Measurements from ENCODE around the gene PDIA6.
"Not testable (repeated sequence)": the region's sequence is repeated elsewhere in the genome, so short reads cannot be mapped to it uniquely, and the experiment has no call there.

PDIA6 gene

DNA sequence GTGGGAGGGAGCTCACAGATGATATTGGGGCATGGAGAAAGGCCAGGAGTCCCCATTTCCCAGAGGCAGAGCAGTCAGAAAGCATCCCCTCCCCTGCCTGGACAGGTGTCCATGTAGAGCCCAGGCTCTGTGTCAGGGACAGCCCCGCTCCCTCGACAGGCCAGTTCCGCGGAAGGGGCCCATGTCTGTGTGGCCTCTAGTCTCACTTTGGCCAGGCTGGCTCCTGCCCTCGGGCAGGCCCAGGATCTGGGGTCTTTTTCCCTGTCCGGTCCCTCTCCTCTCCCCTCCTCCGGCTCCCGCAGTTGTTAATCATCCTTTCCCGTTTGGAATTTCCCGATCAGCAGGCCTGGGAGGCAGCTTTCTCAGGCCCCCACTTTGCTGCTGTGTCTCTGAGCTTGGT is 20.4 kb upstream of the PDIA6 start:
- DNase-seq (ENCODE audit: insufficient read length, low spot score) = no peak
- no peak for FAIRE-seq

DNA sequence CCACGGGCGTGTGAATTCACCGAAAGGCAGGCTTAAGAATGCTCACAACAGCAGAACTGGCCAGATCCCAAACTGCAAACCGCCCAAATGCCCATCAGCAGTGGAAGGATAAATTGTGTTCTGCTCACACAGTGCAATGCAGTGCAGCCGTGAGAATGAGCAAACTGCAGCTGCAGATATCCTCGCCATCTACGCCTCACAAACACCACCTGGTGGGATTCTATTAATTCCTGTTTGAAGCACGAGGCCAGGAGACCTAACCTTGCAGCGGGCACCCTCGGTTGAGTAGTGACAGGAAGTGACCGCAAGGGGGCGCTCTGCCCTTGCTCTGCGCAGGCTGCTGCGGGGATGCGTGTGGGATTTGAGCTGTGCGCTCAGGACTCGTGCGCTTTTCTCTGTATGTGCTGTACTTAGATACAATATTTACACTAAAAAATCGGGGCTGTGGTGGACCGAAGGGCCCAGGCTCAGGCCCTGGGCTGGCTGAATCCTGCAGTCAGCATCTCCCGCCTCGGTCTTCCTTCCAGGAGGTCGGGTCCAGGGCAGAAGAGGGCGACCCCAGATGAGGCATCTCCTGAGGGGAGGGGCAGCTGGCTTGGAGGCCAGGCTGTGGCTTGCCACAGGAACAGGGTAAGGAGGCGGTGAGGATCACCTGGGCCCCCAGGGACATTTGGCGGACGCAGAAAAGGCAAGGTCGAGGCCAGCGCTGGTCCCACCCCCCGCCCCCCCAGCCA is 19.8 kb upstream of the PDIA6 start:
- DNase-seq (ENCODE audit: insufficient read length, low spot score) (peak; percentile 87), FAIRE-seq (peak; percentile 74)

DNA sequence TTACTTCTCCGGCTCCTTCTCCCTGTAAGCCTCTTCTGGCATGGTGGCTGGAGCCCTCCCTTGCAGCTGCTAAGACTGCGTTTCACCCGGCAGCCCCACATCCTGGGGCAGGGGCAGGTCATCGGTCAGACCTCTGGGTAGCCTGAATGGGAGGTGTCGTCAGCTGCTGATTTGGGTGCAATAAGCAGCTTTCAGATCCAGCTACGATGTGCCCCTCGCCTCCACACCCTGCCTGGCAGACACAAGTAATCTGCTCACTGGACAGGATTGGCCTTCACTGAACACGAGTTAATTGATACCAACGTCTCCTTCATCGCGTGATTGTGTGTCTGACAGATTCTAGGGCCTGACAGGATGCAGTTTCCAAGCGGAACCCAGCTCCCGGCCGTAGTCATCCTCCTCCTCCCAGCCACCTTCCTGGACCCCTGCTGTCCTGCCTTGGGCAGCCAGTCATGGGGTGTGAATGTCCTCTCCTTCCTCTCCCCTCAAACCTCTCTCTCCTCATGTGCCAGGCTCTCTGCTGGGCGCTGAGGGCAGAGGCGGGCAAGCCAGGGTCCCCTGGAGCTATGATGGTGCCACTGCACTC is 18.9 kb upstream of the PDIA6 start:
- no peak for FAIRE-seq

DNA sequence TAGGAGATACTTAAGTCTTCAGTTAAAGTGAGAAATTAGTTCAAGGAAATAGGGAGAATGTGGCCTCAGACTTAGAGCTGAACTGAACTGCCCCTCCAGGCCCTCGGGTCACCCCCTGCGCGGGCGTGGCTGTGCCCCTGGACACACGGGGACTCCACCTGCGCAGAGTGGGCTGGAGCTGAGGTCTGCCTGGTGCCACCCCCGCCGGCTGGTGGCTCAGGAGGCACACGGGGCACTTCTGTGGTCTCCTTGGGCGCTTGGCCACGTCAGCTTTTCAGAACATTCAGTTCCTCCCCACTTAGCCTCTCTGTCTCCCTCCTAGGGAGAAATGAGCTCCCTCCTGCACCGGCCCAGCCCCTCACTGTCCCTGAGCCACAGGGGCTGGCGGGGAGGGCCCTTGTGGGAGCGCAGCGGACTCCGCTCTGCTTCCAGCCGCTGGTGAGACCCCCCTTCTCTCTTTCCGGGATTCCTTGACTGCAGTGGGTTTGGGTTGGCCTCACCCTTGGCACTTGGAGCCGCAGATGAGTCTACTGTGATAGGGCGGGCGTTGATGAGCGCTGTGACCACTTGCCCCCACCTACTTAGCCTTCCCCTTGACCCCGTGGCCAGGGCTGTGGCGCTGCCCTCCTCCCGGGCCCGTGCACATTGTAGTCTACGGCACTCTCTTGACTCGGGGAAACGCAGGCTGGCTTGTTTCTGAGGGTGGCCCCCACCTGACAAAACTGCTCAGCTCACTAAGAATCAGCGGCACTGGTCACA is 18.2 kb upstream of the PDIA6 start:
- FAIRE-seq (no peak), DNase-seq (ENCODE audit: insufficient read length, low spot score) (no peak)

More for the DNA sequence above, 18.9 kb upstream of the PDIA6 start:
- DNase-seq (ENCODE audit: insufficient read length, low spot score) = no peak

DNA sequence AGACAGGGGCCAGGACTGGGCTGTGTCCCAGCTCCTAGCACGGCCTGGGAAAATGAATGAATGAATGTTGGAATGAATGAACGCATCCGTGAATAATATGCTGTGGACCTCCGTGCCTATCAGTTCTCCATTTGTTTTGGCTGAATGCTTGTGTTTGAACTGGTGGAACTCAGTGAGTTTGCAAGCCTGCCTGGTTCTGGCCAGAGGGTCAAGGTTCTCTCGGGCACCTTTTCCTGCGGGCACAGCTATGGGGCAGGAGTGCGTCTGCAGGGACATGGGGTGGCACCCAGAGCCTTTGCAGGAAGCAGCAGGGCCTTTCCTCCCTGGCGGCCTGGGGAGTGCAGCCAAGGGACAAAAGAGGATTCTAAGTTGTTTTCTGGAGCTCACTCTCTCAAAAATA is 17.6 kb upstream of the PDIA6 start:
- DNase-seq (ENCODE audit: insufficient read length, low spot score) = no peak
- no peak for FAIRE-seq

DNA sequence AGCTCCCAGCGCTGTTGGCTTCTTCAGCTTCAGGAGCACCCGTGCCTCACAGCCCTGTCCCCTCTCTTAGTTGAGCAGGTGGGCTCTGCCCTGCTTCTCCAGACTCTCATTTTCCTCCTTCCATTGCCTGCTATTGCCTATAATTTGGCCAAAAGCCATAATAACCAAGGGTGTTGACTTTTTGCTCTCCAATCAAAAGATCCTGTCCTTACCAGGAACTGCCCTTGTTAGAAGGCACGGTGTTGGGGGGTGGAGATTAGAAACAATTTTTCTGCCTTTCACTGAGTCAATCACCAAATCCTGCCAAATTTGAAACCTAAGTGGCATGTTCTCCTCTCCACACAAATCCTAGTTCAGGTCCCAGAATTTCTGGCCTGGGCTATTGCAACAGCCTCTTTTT is 16.7 kb upstream of the PDIA6 start:
- FAIRE-seq = no peak
- no peak for DNase-seq (ENCODE audit: insufficient read length, low spot score)

DNA sequence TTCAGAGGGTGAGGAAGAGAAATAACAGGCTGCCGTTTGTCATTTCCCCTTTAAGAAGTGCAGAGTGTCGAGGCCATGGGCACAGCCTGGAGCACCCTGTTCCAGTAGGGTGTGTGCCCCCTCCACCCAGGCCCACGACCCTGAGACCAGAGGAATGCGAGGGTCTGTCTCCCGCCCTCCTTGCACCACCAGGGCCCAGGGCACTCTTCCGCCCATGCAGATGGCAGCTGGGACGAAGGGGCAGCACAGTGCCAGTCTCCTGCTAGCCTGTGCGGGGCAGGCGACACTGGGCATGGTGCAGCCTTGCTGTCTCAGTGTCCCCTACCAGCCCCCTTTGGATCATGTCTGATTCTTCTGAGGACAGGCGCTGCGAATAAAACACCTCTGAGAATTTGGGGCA is 15.8 kb upstream of the PDIA6 start:
- no peak for DNase-seq (ENCODE audit: insufficient read length, low spot score)
- no peak for FAIRE-seq

DNA sequence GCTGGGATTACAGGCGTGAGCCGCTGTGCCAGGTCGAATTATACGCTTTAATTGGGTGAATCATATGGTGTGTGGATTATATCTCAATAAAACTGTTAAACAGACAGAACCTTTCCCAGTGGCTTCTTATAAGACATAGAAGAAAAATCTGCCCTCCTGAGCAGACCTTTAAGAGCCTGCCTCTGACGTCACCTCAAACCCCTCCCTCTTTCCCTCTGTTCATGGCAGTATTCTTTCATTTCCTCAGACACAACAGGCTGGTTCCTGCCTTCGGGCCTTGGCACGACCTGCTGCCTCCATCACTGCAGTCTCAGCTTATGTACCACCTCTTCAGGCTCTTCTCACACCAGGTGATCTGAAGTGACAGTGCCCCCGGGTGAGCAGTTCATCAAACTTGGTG is 14.0 kb upstream of the PDIA6 start:
- DNase-seq (ENCODE audit: insufficient read length, low spot score) (no peak), FAIRE-seq (no peak)

DNA sequence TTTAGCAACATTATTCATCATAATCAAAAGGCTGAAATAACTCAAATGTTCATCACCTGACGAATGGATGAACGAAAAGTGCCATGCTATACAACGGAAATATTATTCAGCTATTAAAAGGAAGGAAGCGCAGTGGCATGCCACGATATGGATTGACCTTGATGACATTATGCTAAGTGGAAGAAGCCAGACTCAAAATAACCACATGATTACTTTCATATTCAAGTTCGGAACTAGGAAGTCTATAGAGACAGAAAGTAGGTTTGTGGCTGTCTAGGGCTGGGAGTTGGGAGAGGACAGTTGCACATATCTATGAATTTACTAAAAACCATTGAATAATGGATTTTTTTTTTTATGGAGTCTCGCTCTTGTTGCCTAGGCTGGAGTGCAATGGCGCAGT is 13.4 kb upstream of the PDIA6 start:
- DNase-seq (ENCODE audit: insufficient read length, low spot score) = no peak
- no peak for FAIRE-seq

DNA sequence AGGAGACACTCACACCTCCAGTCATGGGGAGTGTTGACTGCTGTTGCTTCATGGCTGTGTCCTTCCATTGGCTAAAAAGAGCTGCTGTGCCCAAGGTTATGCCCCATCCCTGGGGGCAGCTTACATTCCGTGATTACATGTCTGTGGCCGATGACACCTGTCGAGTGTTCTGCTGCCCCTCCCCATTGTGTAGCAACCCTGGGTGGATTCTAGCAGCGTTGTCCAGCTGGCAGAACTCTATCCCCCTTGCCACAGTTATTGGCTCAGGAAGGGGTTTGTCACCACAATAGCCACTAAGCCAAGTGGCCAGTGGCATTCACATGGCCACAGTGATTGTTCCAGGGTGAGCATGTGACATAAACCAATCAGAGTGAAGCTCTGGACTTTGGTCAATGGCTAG is 11.6 kb upstream of the PDIA6 start:
- no peak for DNase-seq (ENCODE audit: insufficient read length, low spot score)
- FAIRE-seq = no peak

DNA sequence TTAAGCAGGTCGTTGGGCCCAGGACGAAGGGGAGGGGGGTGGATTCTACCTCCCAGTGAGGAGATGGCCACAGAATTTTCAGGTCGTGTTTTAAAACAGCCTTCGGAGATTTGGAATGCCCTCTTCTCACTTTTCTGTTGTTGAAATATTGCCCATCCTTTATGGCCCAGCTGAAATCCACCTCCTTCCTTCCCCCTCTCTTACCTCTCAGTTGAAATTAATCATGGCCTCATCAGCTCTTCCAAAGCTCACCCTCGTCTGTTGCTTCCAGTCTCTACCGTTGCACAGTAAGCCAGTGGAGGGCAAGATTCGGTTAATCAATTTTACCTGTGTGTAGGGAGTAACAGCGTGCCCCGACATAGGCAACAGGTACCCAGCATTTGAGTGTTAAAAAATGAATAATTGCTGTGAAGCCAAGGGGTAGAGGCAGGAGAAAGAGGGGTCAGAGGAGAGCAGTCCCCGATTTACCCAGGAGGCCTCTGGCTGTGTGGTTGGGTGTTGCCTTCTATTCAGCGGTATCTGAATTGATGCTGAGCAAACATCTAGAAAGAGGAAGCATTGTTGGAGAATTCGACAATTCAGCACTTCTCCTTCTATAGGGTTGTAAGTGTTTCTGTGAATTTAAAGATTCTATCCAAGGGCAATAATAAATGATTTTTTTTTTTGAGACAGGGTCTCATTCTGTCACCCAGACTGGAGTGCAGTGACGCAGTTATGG is 8.6 kb upstream of the PDIA6 start:
- no peak for DNase-seq (ENCODE audit: insufficient read length, low spot score)
- no peak for FAIRE-seq

DNA sequence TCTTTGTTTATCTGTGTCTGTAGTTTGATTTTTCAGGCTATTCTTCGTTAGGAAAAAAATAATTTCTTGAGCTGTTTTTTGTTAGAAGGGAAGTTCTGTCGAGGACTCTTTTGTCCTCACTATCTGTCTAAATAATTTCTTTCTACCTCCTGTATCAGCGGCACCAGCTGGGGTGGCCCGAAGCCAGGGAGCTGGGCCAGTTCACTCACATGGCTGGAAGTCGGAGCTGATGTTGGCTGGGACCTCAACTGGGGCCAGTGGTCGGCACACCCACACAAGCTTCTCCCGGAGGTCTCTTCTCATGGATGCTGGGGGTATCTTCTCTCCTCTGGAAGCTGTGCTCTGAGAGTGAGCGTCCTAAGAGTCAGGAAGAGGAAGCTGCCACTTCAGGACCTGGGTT is 8.0 kb upstream of the PDIA6 start:
- FAIRE-seq (no peak), DNase-seq (ENCODE audit: insufficient read length, low spot score) (no peak)

DNA sequence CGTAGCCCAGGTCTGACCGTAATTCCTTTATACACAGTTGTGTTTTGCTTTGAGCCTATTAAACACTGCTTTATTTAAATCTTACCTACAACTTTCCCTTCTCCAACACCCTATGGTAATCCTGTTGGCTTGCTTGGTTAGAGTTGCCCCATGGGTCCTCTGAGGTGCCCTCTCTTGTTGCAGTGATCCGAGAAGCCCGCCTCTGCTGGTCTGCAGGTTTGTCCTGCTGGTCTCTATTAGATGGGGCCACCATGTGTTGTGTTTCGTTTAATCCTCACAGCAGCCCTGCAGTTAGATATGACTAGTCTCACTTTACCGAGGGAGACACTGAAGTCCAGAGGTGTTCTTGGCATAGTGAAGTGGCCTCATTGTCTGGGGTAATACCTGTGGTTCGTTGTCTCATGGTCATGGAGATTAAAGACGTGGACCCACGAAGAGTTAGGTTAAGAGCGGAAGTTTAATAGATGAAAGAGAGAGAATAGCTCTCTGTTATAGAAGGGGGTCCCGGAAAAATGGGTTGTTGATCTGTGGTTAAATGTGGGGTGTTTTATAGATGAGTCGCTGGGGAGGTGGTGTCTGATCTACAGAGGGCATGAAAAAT is 7.2 kb upstream of the PDIA6 start:
- FAIRE-seq (no peak), DNase-seq (ENCODE audit: insufficient read length, low spot score) (no peak)

DNA sequence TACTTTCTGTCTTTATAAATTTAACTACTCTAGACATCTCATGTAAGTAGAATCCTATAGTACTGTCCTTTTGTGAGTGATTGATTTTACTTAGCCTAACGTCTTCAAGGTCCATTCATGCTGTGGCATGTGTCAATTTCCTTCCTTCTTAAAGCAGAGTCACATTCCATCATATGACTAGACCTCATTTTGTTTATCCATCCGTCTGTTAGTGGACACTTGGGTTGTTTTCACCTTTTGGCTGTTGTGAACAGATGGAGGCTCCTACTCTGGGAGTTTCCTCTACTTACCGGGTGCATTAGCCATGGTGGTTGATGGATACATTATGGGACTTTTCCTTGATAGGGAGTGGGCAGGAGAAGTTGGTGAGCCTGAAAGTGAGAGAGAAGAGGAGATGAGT is 6.4 kb upstream of the PDIA6 start:
- DNase-seq (ENCODE audit: insufficient read length, low spot score) = no peak
- FAIRE-seq = no peak

DNA sequence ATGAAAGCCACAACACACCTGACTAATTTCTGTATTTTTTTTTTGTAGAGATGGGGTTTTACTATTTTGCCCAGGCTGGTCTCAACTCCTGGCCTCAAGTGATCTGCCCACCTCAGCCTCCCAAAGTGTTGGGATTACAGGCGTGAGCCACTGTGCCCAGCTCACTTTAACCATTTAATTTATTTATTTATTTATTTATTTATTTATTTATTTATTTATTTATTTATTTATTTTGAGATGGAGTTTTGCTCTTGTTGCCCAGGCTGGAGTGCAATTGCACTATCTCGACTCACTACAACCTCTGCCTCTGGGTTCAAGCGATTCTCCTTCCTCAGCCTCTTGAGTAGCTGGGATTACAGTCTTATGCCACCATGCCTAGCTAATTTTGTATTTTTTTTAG is 5.7 kb upstream of the PDIA6 start:
- FAIRE-seq; DNase-seq (ENCODE audit: insufficient read length, low spot score): not testable (repeated sequence)

DNA sequence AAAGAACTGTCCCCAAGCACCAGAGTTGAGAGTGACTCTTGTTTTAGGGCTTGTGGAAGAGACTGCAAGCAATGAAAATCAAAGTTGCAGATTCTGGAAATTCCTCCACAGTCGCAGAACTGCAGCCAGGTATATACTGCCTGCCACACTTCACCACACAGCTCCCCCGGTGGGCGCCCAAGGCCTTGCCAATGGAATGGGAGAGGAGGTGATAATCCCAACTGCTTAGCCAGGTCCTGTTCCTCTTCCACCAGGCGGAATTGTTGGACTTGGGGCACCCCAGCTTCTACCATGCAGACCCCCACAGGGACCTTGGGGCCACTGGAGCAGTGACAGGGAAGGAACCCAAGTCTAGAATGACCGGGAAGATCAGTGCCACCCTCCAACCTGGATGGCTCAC is 4.8 kb upstream of the PDIA6 start:
- DNase-seq (ENCODE audit: insufficient read length, low spot score) (peak; percentile 57), FAIRE-seq (no peak)

DNA sequence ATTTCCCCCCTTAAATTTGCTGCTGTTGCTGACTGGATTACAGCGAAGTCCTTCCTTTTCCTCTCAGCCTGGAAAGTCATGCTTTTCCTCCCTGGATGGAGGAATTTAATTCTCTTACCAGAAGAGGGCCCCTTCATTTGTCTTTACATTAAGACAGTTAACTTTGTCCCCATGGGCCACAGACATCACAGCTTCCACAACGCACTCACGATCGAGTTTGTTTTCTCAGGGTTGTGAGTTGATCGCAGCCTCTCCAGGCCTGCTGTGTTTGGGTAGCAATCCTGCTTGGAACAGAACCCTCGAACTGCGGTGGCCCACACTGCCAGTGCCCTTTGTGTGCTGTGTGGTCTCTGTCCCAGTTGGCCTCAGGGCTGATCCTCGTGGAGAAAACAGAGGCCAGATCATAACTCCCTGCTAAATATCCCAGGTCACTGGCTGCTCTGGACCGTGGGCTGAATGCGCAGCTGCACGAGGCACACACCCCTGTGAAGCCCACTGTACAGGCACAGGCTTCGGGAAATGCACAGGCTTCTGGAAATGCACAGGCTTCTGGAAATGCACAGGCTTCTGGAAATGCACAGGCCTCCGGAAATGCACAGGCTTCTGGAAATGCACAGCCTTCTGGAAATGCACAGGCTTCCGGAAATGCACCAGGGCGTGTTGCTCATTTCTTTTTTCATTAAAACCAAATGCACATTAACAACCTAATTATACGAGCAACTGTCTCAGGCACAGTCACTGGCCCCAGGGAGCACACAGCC is 2.2 kb upstream of the PDIA6 start:
- DNase-seq (ENCODE audit: insufficient read length, low spot score) = no peak
- FAIRE-seq = no peak

DNA sequence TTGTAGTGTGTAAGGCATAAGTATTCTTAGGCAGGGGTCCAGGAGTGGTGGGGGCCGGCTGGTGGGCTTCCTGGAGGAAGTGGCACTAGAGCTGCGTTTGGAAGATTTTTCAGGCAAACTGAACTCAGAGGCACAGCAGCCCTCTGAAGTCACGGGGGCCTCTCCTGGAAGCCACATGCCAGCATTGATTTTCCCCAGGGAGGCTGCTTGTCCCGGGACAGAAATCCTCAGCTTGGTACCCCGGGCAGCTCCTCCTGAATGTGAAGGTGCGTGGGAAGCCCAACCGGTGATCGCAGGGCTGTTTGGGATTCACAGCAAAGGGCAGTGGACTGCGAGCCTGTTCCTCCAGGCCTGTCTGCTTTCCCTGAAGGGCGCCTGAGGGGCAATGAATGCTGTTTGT is 1.6 kb upstream of the PDIA6 start:
- no peak for FAIRE-seq

DNA sequence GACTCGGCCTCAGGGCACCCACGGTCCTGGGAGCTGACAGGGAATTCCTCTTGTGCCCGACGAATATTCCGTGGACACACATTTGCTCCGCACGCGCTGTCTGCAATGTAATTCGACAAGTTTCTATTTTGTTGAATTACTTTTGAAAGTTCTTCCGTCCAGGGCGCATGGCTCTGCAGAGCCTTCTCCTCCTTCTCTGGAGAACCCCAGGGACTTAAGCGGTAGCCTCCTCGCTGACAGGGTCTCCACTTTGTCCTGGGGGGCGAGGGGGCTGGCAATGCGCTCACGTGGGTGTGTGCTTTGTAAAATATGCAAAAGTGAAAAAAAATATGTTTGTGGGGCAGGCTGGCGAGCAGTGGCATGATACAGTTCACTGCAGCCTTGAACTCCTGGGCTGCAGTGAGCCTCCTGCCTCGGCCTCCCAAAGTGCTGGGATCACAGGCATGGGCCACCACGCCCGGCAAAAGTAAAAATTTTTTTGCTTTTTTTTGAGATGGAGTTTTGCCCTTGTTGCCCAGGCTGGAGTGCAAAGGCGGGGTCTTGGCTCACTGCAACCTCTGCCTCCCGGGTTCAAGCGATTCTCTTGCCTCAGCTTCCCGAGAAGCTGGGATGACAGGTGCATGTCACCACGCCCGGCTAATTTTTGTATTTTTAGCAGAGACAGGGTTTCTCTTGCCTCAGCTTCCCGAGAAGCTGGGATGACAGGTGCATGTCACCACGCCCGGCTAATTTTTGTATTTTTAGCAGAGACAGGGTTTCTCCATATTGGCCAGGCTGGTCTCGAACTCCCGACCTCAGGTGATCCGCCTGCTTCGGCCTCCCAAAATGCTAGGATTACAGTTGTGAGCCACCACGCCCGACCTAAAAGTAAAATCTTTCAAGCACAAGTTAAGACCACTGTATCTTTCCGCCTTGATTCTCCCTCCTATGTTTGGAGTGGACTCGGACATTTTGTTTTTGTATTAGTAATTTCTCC is 866 bp upstream of the PDIA6 start:
- DNase-seq (ENCODE audit: insufficient read length, low spot score); FAIRE-seq: not testable (repeated sequence)

More for the DNA sequence above, 1.6 kb upstream of the PDIA6 start:
- DNase-seq (ENCODE audit: insufficient read length, low spot score) = no peak
